ENCODE data around the gene RUNDC1.
"Not testable (repeated sequence)": the region's sequence is repeated elsewhere in the genome, so short reads cannot be mapped to it uniquely, and the experiment has no call there.

RUNDC1 gene

GRCh38 chr17:42992872-42993271 is 12.5 kb downstream of the RUNDC1 start:
- no peak for DNase-seq

DNA sequence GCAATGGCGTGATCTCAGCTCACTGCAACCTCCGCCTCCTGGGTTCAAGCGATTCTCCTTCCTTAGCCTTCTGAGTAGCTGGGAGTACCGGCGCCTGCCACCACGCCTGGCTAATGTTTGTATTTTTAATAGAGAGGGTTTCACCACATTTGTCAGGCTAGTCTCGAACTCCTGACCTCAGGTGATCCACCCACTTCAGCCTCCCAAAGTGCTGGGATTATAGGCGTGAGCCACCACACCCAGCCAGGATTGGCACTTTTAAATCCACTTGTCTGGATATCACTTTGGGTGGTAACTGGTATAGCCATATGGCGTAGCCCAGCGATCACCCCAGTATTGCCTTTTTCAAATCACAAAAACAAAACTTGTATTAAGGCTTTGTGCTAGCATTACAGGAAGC is 13.5 kb downstream of the RUNDC1 start:
- not testable (repeated sequence) for DNase-seq

- no peak for DNase-seq
Observed at GRCh38 chr17:42997390-42997983, 17.1 kb downstream of the RUNDC1 start.

- DNase-seq, result peak; percentile 100
Observed at GRCh38 chr17:42997984-42998938, 17.9 kb downstream of the RUNDC1 start, which contains the start of gene RPL27. RPL27 (plus strand) TSS chr17:42998419; CDS start chr17:42998751, 332 bp downstream.

DNA sequence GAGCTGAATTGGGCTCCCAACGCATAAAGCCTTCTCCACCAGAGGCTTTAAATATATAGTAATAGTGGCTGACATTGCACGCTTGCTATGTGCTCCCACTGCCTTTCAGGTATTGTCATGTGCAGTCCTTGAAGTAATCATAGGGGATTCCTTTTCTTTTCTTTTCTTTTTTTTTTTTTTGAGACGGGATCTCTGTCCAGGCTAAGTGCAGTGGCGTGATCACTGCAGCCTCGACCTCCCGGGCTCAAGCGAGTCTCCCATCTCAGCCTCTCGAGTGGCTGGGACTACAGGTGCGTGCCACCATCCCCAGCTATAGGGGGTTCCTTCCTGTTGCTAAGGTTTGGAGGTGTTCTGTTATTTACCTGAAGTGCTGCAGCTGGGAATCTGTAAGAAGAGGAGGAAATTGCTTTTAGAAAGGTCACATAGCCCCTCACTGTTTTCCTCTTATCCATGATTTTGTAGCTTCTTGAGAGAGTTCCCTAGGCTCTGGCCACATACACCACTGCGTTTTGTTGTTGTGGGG is 18.7 kb downstream of the RUNDC1 start:
- DNase-seq, result no peak

DNA sequence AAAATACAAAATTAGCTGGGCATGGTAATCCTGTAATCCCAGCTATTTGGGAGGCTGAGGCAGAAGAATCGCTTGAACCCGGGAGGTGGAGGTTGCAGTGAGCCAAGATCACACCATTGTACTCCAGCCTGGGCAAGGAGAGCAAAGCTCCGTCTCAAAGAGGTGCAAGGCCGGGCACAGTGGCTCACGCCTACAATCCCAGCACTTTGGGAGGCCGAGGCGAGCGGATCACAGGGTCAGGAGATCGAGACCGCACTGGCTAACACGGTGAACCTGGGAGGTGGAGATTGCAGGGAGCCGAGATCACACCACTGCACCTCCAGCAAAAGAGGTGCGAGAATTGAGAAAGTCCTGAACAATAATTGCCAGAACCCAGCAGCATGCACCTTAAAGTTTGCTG is 20.5 kb downstream of the RUNDC1 start:
- not testable (repeated sequence) for DNase-seq

GRCh38 chr17:43003542-43004172 is 23.3 kb downstream of the RUNDC1 start:
- DNase-seq, result no peak

DNA sequence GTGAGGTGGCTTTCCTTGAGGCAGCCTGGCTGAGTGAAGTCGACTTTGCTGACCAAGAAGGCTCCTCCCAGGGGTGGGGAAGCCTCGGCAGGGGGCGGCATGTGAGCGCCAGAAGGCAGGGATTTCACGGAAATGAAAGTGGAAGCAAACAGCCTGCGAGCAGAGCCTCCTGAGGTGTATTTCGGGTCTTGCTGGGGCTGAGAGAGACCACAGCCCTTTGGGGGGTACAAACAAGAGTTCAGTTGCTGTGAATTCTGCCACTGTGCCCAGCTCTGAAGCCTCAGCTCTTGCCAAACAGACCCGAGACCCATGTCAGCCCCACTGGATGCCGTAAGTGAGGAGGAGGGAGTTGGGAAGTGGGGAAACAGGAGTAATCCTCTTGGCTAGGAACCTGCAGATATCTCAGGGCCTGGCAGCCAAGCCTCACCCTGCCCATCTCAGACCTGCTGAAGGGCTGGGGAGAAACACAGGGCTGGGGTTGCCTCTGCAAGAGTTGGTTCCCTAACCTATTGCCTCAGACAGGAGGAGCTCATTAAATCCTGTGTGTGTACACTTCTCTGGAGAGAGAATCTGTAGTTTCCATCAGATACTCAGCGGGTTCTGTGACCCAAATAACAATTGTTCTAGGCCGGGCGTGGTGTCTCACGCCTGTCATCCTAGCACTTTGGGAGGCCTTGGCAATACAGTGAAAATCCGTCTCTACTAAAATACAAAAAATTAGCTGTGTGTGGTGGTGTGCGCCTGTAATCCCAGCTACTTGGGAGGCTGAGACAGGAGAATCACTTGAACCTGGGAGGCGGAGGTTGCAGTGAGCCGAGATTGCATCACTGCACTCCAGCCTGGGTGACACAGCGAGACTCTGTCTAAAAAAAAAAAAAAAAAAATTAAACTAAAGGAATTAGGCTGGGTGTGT is 26.5 kb downstream of the RUNDC1 start, which contains the start of gene IFI35:
TSS of gene IFI35 (plus strand) at position 146 of the 913 bp plus-strand sequence. CDS start at position 310, 164 bp downstream.
- DNase-seq, result no peak

DNA sequence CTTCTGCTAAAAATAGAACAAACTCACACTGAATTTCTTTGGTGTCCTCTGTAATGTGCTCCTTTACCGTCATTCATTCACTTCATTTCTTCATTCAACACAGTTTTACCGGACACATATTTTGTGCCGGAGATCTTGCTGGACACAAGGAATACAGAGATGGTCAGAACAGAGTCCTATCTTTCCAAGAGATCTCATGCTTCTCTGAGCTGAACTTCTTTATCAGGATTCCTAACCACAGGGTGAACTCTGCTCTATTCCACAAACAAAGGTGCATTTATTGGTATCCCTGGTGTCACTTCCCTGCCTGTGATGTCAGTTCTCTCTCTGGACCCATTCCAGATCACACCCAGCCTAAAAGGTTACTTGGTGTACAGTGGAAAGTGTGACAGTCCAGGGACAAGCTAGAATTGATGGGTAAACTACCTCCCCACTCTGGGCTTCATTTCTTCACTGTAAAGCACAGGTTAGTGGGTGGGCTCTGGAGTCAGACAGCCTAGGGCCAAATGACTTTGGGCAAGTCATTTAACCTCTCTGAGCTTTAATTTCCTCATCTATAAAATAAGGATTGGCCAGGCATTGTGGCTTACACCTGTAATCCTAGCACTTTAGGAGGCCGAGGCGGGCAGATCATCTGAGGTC is 30.4 kb downstream of the RUNDC1 start:
- DNase-seq, result no peak

- DNase-seq, result no peak
Observed at GRCh38 chr17:43011728-43012472, 31.5 kb downstream of the RUNDC1 start.

DNA sequence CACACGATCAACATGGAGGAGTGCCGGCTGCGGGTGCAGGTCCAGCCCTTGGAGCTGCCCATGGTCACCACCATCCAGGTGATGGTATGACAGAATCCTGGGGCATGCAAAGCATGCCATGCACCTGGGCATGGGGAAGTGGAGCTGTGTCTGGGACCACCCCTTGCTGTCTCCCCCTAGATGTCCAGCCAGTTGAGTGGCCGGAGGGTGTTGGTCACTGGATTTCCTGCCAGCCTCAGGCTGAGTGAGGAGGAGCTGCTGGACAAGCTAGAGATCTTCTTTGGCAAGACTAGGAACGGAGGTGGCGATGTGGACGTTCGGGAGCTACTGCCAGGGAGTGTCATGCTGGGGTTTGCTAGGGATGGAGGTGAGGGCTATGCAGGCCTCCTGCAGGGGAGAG is 32.9 kb downstream of the RUNDC1 start:
- DNase-seq, result no peak

- DNase-seq, result no peak
Observed at GRCh38 chr17:43014020-43014648, 33.8 kb downstream of the RUNDC1 start.

GRCh38 chr17:43014649-43015542 is 34.5 kb downstream of the RUNDC1 start:
- DNase-seq, result no peak

GRCh38 chr17:43015579-43015978 is 35.2 kb downstream of the RUNDC1 start:
- no peak for DNase-seq

DNA sequence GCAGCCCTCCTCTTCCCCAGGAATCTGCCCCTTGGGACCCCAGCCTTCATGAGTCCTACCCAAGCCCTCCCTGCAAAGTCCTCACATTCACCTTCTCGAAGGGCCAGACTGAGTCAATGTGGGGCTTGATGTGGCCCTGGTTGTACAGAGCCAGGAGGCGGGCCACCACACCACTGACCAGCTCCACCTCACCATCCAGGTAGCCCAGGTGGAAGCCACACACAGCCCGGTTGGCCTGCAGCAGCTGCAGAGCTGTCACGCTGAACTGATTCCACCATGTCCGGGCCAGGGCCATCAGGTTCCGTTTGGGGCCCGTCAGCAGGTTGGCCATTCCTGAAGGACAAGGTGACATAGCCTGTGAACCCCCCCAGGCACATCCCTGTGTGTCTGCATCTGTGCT is 35.9 kb downstream of the RUNDC1 start:
- DNase-seq, result no peak

DNA sequence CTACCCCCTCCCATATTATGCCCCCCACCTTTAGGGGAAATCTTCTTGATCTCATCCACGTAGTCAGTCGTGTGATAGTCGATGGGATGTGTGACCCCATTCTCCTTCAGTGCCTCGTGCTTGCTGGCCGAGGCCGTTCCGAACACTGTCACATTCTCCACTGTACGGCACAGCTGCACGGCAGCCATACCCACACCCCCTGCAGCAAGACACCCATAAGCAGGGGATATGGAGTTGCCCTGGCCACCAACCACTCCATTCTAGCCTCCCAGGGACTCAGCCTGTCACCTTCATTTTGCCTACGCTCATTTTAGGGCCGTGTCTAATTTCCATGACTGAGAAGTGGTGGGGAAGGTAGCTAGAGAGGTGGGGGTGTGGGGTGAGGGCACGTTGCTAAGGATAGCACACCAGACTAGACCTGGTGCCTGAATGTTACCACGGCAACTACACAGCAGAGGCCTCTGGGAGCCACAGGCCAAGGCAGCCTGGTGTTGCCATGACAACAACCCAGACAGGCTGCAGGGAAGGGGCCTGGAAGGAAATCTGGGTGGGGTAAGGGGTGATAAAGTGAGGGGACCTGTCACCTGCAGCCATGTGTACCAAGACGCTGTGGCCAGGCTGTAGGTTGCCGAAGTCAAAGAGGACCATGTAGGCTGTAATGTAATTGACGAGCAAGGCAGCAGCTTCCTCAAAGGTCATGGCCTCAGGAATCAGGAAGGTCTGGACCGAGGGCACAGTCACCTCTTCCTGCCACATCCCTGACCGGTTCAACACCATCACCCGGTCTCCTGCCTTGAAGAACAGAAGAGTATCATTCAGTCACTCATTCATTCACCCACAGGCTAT is 37.9 kb downstream of the RUNDC1 start:
- no peak for DNase-seq

- no peak for DNase-seq
Observed at GRCh38 chr17:43018932-43019331, 38.6 kb downstream of the RUNDC1 start.

DNA sequence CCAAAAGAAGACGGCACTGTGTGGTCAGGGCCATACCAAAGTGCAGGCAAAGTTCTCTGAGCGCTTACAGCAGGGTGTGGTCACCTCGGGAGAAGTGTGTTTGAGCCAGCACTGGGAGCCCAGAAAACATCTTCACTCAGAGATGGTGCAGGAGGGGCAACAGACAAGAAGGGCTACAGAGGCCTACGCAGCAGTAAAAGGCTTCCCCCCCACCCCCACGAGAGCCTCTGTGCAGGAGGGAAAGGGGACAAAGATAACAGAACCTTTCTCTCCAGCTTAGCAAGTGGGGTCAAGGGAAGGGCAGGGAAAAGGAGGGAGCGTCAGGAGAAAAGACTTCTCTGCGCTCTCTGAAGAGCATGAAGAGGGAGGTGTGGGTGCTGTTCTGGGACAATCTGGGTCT is 39.1 kb downstream of the RUNDC1 start:
- no peak for DNase-seq

All from NCI-H1436 treated with DMSO at 0.1 percent for 48 hours (cell line).